DND-41 (cell line): ENCODE data around the gene ACO2.

Source experiments
- ATAC-seq: fragments of 200-7000 bp; cut with Tn5 transposase; 3 replicates; pipeline ENCODE4 v1.9.1; 2021; ENCODE audit warnings: low read depth; ENCODE audit not compliant: insufficient read depth
- DNase-seq: peaks from one replicate; pipeline ENCODE4 v3.0.0-alpha.2; 2020
- H2AFZ ChIP-seq: 2 replicates; pipeline ENCODE4 v1.6.0; 2012; ENCODE audit warnings: low read depth, low read length
- H3K27ac ChIP-seq: 2 replicates; pipeline ENCODE4 v1.5.1; 2012; ENCODE audit warnings: low read length, inconsistent platforms
- H3K27me3 ChIP-seq: fragments of 200-600 bp; sonication (generic); 2 replicates; pipeline ENCODE4 v1.6.0; 2012; ENCODE audit warnings: low read length, mild to moderate bottlenecking, inconsistent platforms; ENCODE audit not compliant: insufficient read depth, poor library complexity
- H3K36me3 ChIP-seq: 2 replicates; pipeline ENCODE4 v1.5.1; 2012; ENCODE audit warnings: low read length, inconsistent platforms; ENCODE audit not compliant: insufficient read depth
- H3K4me1 ChIP-seq: 2 replicates; pipeline ENCODE4 v1.5.1; 2012; ENCODE audit warnings: mild to moderate bottlenecking, low read length; ENCODE audit not compliant: insufficient read depth
- H3K4me2 ChIP-seq: 2 replicates; pipeline ENCODE4 v1.6.0; 2012; ENCODE audit warnings: mild to moderate bottlenecking, moderate library complexity, low read length, inconsistent platforms; ENCODE audit not compliant: insufficient read depth
- H3K4me3 ChIP-seq, 2 experiments: fragments of 200-600 bp in 1 of 2; shearing (Covaris generic) in 1 of 2; 2 replicates each; pipeline ENCODE4 v1.5.1; 2012 to 2016; ENCODE audit warnings: inconsistent platforms in 2 of 2, low read length in 2 of 2, mild to moderate bottlenecking in 2 of 2, low read depth in 1 of 2, moderate library complexity in 1 of 2
- H3K79me2 ChIP-seq: 2 replicates; pipeline ENCODE4 v1.6.0; 2012; ENCODE audit warnings: low read length, inconsistent platforms; ENCODE audit not compliant: insufficient read depth
- H3K9ac ChIP-seq: 2 replicates; pipeline ENCODE4 v1.6.0; 2012; ENCODE audit warnings: low read depth, mild to moderate bottlenecking, inconsistent platforms, low read length, moderate library complexity
- H3K9me3 ChIP-seq: 2 replicates; pipeline ENCODE4 v1.5.1; 2012; ENCODE audit warnings: low read length, moderate library complexity, mild to moderate bottlenecking, inconsistent platforms; ENCODE audit not compliant: insufficient read depth, severe bottlenecking
- H4K20me1 ChIP-seq: 2 replicates; pipeline ENCODE4 v1.6.0; 2012; ENCODE audit warnings: low read length; ENCODE audit not compliant: insufficient read depth
- CTCF ChIP-seq: IDR thresholded peaks from 2 replicates; pipeline ENCODE4 v1.5.1; 2012; ENCODE audit warnings: borderline replicate concordance, low read length, moderate library complexity, mild to moderate bottlenecking; ENCODE audit not compliant: poor library complexity, severe bottlenecking; ENCODE audit errors: extremely low read depth
- EZH2 ChIP-seq: IDR thresholded peaks from 3 replicates; pipeline ENCODE4 v1.6.1; 2012; ENCODE audit warnings: borderline replicate concordance, low read depth, mild to moderate bottlenecking, moderate library complexity, low read length, inconsistent platforms; ENCODE audit not compliant: severe bottlenecking

Gene ACO2

GRCh38 chr22:41442240-41442792 is 26.6 kb upstream of the ACO2 start:
- no peaks in the 10 kb centered on the region for H3K27me3 ChIP-seq
- TF ChIP-seq CTCF (no peak), EZH2 (no peak)
- no peak for DNase-seq
- peaks cover 44% of the 10 kb centered on the region for H3K36me3 ChIP-seq
- peaks cover 35% of the 10 kb centered on the region; the same call in 1 of the 2 replicates for H4K20me1 ChIP-seq
- H3K4me1 ChIP-seq: peaks cover 19% of the 10 kb centered on the region
- H2AFZ ChIP-seq: no peak overlapping the region
- no peaks in the 10 kb centered on the region for H3K9me3 ChIP-seq
- peaks cover 89% of the 10 kb centered on the region for H3K79me2 ChIP-seq
- H3K4me2 ChIP-seq: 0 out of 2 replicates have a peak overlapping the region, but pooled peaks have one; percentile 16
- no peak overlapping the region for H3K9ac ChIP-seq
- H3K4me3 ChIP-seq: no peak overlapping the region
- H3K27ac ChIP-seq: no peak overlapping the region
- ATAC-seq: no peak

- peaks cover 29% of the 10 kb centered on the region for H3K36me3 ChIP-seq
- H3K27ac ChIP-seq: peak overlapping the region; percentile 79
- ATAC-seq (peak; percentile 69), DNase-seq (peak; percentile 97)
- no peaks in the 10 kb centered on the region for H3K27me3 ChIP-seq
- H3K9me3 ChIP-seq: no peaks in the 10 kb centered on the region
- peak overlapping the region; percentile 94 for H3K9ac ChIP-seq
- H2AFZ ChIP-seq: peak overlapping the region; percentile 86
- peaks cover 29% of the 10 kb centered on the region for H3K4me1 ChIP-seq
- peak overlapping the region; percentile 89 to 93 for H3K4me3 ChIP-seq
- TF ChIP-seq CTCF (no peak), EZH2 (no peak)
- H3K4me2 ChIP-seq: peak overlapping the region; percentile 84
- peaks cover 84% of the 10 kb centered on the region for H3K79me2 ChIP-seq
- peaks cover 20% of the 10 kb centered on the region; the same call in 1 of the 2 replicates for H4K20me1 ChIP-seq
These were observed 24.4 kb upstream of the ACO2 start for GRCh38 chr22:41444360-41445128.

- DNase-seq (peak; percentile 40), ATAC-seq (no peak)
- Histone ChIP-seq H3K9me3 (no peaks in the 10 kb centered on the region), H3K79me2 (peaks cover 78% of the 10 kb centered on the region), H3K4me1 (peaks cover 29% of the 10 kb centered on the region), H4K20me1 (peaks cover 16% of the 10 kb centered on the region; the same call in 1 of the 2 replicates), H3K9ac (peak overlapping the region; percentile 94), H3K4me2 (peak overlapping the region; percentile 84), H3K4me3 (peak overlapping the region; percentile 89 to 93), H3K27ac (peak overlapping the region; percentile 75), H3K36me3 (peaks cover 24% of the 10 kb centered on the region), H2AFZ (peak overlapping the region; percentile 86), H3K27me3 (no peaks in the 10 kb centered on the region)
- no peak for TF ChIP-seq EZH2
- no peak for TF ChIP-seq CTCF
These were observed 23.5 kb upstream of the ACO2 start for GRCh38 chr22:41445129-41446056.
